ENCODE data around the gene CCND1. TPM values are rescaled to one million over a fixed set of nuclear protein-coding genes. Genes with fewer than 3 reads are reported as not detected.

CCND1 gene
- total RNA-seq, 3 donors from 2014 or later (not counting 1 experiment from before 2014, with no cell fraction given): 1.4 to 2.3 (median 2.3) TPM

- Histone ChIP-seq H3K4me1 (ENCODE audit: control insufficient read depth, insufficient read depth, low read length) (no peaks in the 10 kb centered on the region), H3K36me3 (ENCODE audit: control insufficient read depth, insufficient read depth, low read length) (no peaks in the 10 kb centered on the region), H3K9me3 (ENCODE audit: control insufficient read depth, insufficient read depth, low read length) (no peaks in the 10 kb centered on the region), H3K27me3 (ENCODE audit: control insufficient read depth, insufficient read depth, low read length) (no peaks in the 10 kb centered on the region), H3K4me3 (ENCODE audit: low read length) (no peak overlapping the region), H3K27ac (ENCODE audit: low read length) (no peak overlapping the region)
- Mint-ChIP-seq H3K27me3 (ENCODE audit: low read depth in 2 of 2) (peaks cover 0 to 3% of the 10 kb centered on the region in 2 donors), H3K4me3 (no peak overlapping the region), H3K9me3 (peaks cover 0 to 2% of the 10 kb centered on the region in 2 donors), H3K36me3 (no peaks in the 10 kb centered on the region), H3K4me1 (no peaks in the 10 kb centered on the region), H3K27ac (no peak overlapping the region)
- ATAC-seq (no peak), DNase-seq (no peak)
- no peak for TF ChIP-seq CTCF (IDR thresholded peaks at IDR 0.05)
- WGBS (ENCODE audit: insufficient coverage): 71% methylated on average over 11 of the region's 11 CpGs
- intact Hi-C loops (cut with micrococcal nuclease): no loop called here
Observed at GRCh38 chr11:69594481-69594880, 46.5 kb upstream of the CCND1 start.

- ATAC-seq (no peak), DNase-seq (no peak)
- no peak overlapping the region for H3K4me3 Mint-ChIP-seq
- no peaks in the 10 kb centered on the region for H3K4me1 Mint-ChIP-seq
- intact Hi-C loops (cut with micrococcal nuclease): no loop called here
- no peaks in the 10 kb centered on the region for H3K9me3 Mint-ChIP-seq
- H3K27ac Mint-ChIP-seq: no peak overlapping the region
- Histone ChIP-seq H3K4me3 (ENCODE audit: low read length) (no peak overlapping the region), H3K4me1 (ENCODE audit: control insufficient read depth, insufficient read depth, low read length) (no peaks in the 10 kb centered on the region), H3K27me3 (ENCODE audit: control insufficient read depth, insufficient read depth, low read length) (no peaks in the 10 kb centered on the region), H3K36me3 (ENCODE audit: control insufficient read depth, insufficient read depth, low read length) (no peaks in the 10 kb centered on the region), H3K9me3 (ENCODE audit: control insufficient read depth, insufficient read depth, low read length) (no peaks in the 10 kb centered on the region), H3K27ac (ENCODE audit: low read length) (no peak overlapping the region)
- TF ChIP-seq CTCF (IDR thresholded peaks at IDR 0.05): no peak
- 93% methylated on average over 18 of the region's 18 CpGs for WGBS (ENCODE audit: insufficient coverage)
- H3K27me3 Mint-ChIP-seq (ENCODE audit: low read depth in 2 of 2): no peaks in the 10 kb centered on the region
- H3K36me3 Mint-ChIP-seq: no peaks in the 10 kb centered on the region
Observed at GRCh38 chr11:69595805-69596665, 44.9 kb upstream of the CCND1 start.

- Mint-ChIP-seq H3K27me3 (ENCODE audit: low read depth in 2 of 2) (peaks cover 4 to 10% of the 10 kb centered on the region in 2 donors), H3K4me3 (no peak overlapping the region), H3K36me3 (no peaks in the 10 kb centered on the region), H3K4me1 (no peaks in the 10 kb centered on the region), H3K27ac (no peak overlapping the region), H3K9me3 (no peaks in the 10 kb centered on the region)
- H3K36me3 ChIP-seq (ENCODE audit: control insufficient read depth, insufficient read depth, low read length): no peaks in the 10 kb centered on the region
- intact Hi-C loops (cut with micrococcal nuclease): no loop called here
- no peaks in the 10 kb centered on the region for H3K4me1 ChIP-seq (ENCODE audit: control insufficient read depth, insufficient read depth, low read length)
- no peak overlapping the region for H3K27ac ChIP-seq (ENCODE audit: low read length)
- no peaks in the 10 kb centered on the region for H3K9me3 ChIP-seq (ENCODE audit: control insufficient read depth, insufficient read depth, low read length)
- TF ChIP-seq CTCF (IDR thresholded peaks at IDR 0.05): no peak
- H3K4me3 ChIP-seq (ENCODE audit: low read length): no peak overlapping the region
- DNase-seq (no peak), ATAC-seq (no peak)
- 52% methylated on average over 5 of the region's 5 CpGs for WGBS (ENCODE audit: insufficient coverage)
- H3K27me3 ChIP-seq (ENCODE audit: control insufficient read depth, insufficient read depth, low read length): no peaks in the 10 kb centered on the region
Observed at GRCh38 chr11:69598147-69598546, 42.8 kb upstream of the CCND1 start.
